NCI-H774 (cell line): ENCODE measurements around the gene TDRD10.
"Not testable (repeated sequence)": the region's sequence is repeated elsewhere in the genome, so short reads cannot be mapped to it uniquely, and the experiment has no call there.

ENCODE experiments used
- DNase-seq: peaks from one replicate; lab custom pipeline; 2025; lab: John Stamatoyannopoulos, UW

Gene TDRD10

GRCh38 chr1:154479764-154480421 lies 22.1 kb upstream of the TDRD10 start:
- peak; percentile 85 for DNase-seq

DNA sequence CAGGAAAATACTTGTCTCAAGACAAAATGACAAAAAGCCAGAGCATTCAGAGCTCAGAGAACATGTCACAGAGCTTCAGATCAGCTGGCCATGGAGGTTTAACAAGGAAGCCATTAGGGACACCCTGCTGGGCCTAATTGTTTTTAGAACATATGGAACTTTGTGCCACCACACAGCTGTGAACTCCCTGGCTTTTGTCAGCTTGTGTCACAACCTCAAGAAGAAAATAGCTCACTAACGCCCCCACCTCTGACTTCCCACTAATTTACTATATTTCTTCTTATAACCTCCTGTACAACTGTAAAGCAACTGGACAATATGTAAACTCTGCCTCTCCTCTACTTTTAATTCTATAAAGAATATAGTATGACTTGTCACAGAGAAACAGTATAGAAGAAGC lies 21.0 kb upstream of the TDRD10 start:
- DNase-seq = no peak

DNA sequence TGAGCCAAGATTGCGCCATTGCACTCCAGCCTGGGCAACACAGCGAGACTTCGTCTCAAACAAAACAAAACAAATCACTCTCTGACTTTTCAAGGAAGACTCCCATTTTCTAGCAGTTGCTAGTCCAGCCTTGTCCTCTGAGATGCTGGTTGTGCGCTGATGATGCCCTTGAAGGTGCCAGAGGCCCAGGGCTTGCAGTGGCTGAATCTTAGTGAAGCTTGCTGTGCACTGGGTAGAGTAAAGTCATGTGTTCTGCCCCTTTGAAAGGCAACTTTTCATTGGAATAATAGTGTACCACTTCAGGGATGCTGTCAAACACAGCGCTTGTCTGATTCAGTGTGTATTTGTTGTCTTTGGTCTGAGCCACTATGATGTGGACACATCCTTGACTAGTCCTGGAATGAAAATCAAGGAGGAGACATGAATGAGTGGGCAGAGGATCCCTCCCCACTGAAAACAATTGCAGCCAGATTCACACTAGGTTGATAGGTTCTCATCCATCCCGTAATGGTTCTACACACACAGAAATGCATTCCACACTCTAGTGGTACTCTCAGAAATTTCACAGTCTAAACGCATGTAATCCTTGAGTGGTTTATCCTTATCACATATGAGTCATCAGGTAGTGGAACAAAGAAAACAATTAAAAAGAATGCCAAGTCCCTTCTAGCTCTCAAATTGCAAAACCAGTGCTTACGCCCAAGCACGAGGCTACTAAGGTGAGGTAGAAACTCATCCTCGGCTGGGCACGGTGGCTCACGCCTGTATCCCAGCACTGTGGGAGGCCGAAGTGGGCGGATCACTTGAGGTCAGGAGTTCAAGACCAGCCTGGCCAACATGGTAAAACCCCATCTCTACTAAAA lies 17.8 kb upstream of the TDRD10 start:
- no peak for DNase-seq

- DNase-seq = no peak
Measured at GRCh38 chr1:154485106-154485505, 16.9 kb upstream of the TDRD10 start.

- DNase-seq = no peak
Measured at GRCh38 chr1:154485910-154486496, 16.0 kb upstream of the TDRD10 start.

DNA sequence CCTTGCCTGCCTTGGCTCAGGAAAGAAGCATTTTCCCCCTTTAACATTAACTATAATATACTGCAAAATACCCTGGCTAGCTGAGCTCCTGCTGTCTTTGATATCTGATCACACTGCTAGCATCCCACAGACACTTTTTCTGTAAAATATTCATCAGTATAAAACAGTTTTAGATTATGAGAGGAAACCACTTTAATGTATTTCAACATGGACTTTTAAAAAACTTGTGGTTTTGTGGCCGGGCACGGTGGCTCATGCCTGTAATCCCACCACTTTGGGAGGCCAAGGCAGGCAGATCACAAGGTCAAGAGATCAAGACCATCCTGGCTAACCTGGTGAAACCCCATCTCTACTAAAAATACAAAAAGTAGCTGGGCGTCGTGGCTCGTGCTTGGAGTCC lies 15.3 kb upstream of the TDRD10 start:
- DNase-seq = not testable (repeated sequence)

GRCh38 chr1:154488922-154489321 lies 13.1 kb upstream of the TDRD10 start:
- DNase-seq = no peak

DNA sequence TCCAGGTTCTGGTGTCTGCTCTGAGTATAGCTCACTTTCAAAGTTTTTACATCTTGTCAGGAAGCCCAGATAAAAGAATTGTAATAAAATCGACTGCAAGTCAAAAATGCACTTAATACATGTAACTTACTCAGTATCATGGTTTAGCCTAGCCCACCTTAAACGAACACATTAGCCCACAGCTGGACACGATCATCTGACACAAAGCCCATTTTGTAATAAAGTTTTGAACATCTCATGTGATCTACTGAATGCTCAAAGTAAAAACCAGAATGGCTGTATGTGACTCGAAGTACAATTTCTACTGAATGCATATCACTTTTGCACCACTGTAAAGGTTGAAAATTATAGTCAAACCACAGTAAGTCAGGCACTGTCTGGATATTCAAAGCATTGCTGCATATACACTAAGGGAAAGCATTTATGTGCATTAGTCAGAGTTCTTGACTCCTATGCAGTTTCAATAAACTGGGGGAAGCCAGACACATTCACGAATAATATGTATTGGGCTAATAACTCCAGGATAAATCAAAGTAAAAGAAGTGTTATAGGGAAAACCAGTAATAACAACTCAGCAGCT lies 12.2 kb upstream of the TDRD10 start:
- DNase-seq = no peak

DNA sequence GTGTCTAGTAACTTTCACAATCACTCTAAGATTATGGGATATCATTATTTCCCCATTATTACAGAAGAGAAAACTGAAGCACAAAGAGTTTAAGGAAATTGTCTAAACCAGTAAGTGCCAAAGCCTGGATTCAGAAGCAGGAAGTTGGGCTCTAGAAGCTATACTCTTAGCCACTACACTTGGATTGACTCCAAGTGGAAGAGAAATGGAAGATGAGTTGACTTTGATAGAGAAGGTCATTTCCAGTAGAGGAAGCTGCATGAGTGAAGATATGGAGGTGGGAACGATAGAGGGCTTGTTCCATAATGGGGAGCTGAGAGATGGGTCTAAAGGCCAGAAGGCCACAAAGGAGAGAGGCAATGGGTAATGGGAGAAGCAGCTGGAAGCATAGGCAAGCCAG lies 11.7 kb upstream of the TDRD10 start:
- no peak for DNase-seq

DNA sequence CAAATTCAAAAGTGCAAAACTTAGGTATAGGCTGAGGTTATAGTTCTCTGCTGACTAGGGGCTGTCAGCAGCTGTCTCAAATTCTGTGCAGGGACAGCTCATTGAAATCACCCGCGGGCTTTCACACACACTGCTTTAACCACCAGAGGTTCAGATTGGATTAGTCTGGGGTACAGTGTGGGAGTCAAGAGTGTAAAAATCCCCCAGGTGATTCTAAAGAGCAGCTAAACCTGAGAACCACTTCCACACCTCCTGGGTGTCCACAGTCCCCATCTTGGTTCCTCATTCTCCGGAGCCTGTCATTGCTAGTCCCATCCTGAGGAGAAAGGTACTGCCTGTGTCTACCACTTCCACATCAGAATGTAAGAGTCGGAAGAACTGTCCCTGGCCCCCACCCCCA lies 9.9 kb upstream of the TDRD10 start:
- DNase-seq = no peak

GRCh38 chr1:154493276-154493675 lies 8.7 kb upstream of the TDRD10 start:
- no peak for DNase-seq

- DNase-seq = no peak
Measured at GRCh38 chr1:154495496-154496273, 6.3 kb upstream of the TDRD10 start.

DNA sequence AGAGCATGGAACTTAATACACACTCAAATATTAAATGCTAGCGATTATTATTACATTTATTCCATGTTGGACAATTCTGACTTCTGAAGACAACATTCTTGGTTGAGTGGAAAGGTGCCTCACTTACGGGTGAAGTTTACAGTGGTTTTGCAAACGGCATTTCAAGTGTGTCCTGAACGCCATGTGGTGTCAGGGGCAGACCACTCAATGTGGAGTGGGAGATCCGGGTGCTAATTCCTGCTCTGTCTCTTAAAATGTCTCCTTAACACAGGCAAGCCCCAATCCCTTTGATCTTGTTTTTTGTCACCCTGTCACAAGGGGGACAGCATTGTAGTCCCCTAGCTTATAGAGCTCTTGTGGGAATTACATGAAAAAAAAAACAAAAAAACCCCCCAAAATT lies 5.6 kb upstream of the TDRD10 start:
- no peak for DNase-seq

DNA sequence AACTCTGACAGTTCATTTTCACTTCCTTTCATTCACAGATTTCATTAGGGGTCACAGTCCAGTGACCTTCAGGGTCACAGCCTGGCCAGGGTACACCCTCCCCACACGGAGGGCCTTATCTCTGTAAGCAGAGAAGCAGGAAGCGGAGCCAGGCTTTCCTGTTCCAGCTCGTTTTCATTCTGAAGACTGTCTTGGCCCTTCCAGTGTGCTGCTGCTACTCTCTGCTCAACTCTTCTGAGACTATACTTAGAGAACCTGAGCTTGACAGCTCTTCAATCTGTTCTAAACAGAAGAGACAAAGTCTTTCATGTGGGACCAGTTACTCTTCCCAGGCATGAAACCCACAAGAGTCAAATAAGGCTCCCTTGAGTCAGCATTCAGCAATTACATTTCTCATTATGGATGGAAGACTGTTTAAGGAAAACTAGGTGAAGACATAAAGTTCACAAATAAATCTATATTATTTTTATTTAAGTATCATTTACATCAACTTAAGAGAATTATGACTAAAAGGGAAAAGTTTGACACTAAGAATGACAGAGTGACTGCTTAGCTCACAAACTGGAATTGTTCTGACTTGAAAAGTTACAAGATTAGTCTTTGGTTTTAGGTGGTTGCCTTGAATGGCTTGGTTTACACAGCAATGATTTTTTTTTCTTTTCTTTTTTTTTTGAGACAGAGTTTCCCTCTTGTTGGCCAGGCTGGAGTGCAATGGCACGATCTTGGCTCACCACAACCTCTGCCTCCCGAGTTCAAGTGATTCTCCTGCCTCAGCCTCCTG lies 4.8 kb upstream of the TDRD10 start:
- no peak for DNase-seq

DNA sequence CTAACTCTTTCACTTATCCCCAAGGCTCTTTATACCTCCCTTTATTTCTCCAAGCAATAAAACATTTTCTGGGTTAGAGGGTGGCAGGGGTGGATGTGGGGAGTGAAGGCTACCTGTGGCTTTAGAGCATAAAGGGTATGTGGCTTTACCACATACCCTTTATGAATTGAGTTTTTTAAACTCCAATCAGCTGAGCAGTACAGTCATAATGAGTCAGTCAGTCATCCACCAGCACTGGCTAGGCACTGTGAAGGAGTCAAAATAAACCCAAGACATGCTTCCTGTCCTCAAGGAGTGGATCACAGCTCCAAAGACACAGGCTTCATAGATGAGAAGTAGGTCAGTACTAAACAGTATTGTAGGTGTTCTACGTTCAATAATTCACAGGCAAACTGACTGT lies 2.6 kb upstream of the TDRD10 start:
- DNase-seq = no peak

- no peak for DNase-seq
Measured at GRCh38 chr1:154500533-154500932, 1.5 kb upstream of the TDRD10 start.

DNA sequence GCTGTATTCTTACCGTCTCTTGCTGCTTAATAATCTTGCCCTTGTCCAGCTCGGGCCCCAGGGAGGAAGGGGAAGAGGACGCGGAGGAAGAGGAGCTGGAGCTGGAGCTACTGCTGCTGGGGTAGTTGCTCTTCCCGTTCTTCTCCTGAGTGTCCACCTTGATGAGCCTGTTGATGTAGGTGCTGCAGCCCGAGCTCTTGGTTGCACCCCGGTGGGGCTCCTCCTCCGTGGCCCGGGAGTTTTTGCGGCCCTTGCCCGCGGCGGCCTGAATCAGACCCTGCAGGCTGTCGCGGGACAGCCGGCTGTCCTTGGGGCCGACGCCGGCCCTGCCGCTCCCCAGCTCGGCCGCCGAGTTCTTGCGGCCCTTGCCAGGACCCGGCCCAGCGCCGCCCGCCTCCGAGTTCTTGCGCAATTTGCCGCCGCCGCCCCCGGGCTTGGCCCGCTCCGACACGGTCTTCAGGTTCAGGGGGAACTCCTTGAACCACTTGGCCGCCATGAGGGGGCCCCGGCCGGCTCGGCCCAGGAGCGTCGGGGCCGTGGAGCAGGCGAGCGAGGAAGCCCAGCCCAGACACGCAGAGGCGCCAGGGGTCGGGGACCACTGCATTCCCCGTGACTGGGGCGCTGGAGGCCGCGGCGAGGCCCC lies 475 bp upstream of the TDRD10 start:
- no peak for DNase-seq

DNA sequence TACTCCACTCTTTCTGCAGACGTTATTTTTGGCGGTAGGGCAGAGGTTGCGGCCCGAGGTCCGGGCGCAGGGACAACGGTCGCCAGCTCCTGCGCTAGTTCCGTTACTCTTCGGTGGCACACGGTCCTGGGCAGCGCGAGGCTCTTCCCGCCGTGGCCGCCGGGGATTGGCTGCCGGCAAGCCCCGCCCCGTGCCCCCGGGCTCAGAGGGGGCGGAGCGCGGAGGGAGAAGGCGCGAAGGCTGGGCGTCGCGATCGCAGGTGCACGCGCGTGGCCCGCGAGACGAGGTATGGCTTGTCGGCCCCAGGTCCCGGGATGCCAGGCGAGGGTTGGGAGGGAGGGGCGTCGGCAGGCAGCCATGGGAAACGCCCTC lies 711 bp downstream of the TDRD10 start:
- no peak for DNase-seq

- DNase-seq = no peak
Measured at GRCh38 chr1:154503898-154504297, 1.9 kb downstream of the TDRD10 start.

- no peak for DNase-seq
Measured at GRCh38 chr1:154512760-154513159, 10.7 kb downstream of the TDRD10 start.

DNA sequence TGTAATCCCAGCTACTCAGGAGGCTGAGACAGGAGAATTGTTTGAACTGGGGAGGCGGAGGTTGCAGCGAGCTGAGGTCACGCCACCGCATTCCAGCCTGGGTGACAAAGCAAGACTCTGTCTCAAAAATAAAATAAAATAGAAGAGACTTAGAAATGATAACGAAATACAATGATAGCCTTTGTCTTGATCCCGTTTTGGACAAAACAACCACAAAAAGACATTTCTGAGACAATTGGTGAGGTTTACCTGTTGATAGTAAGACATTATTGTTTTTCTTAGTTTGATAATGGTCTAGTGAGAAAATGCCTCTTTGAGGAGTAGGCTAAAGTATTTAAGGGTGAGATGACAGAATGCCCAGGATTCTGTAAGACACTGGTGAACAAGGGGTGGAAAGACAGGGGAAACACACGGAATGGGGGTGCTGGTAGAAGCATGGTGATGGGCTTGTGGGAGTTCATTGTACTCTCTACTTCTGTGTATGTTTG lies 12.1 kb downstream of the TDRD10 start:
- no peak for DNase-seq
